ENCODE data around the gene MLEC. TPM values are rescaled to one million over a fixed set of nuclear protein-coding genes. Genes with fewer than 3 reads are reported as not detected.

The MLEC gene
- total and polyA plus RNA-seq, 2 of the 13 experiments (the other 11 are each of a cell fraction or from before 2014, with no cell fraction given): 49.8 to 156 TPM

DNA sequence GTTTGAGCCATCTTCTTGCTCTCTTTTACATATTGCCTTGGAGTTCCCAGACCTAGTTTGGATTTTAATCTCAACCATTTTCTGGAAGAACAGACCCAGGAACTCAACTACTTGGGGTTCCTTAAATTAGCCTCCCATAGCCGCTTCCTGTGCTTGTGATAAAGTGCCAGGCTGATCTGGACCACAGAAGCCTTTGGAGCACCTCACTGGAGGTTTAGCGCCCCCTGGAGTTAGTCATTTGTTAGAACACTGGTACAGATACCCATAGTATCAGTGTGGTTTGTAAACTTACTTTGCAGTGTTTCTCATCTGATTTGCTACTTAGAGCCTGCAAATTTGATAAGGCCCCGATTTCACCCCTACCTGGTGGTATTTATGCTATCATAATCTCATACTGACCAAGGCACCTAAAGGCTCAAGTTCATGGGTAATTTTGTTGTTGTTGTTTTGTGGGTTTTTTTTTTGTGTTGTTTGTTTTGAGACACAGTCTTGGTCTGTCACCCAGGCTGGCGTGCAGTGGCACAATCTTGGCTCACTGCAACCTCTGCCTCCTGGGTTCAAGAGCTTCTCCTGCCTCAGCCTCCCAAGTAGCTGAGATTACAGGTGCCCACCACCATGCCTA, 27.0 kb downstream of the MLEC start:
- CTCF ChIA-PET (ENCODE audit: low intra/inter-chr PET ratio, low total read pairs): interaction anchor here (1.3 to 2.9 kb wide), 3 partner anchors 65 to 130 kb away, joined by 4 to 26 read pairs (median 21); no protein-coding TSS in a partner anchor
- peaks cover 2 to 33% of the 10 kb centered on the region in 2 experiments for H3K36me3 ChIP-seq (replicated peaks in 1 of 2; ENCODE audit: control insufficient read depth in 1 of 2, insufficient read depth in 2 of 2, low read length in 2 of 2)
- peak; percentile 47 for ATAC-seq
- TF ChIP-seq MIXL1 (CRISPR knock-in tag; IDR thresholded peaks at IDR 0.05): 0 out of 2 replicates have a peak, but pooled peaks have one; percentile 20
- no peak for TF ChIP-seq SRSF4 (IDR thresholded peaks at IDR 0.05; ENCODE audit: low read depth, low read length, poor library complexity, severe bottlenecking)
- TF ChIP-seq ZNF710 (CRISPR knock-in tag; IDR thresholded peaks at IDR 0.05; ENCODE audit: borderline replicate concordance): no peak
- no peak for TF ChIP-seq PCBP2 (optimal IDR thresholded peaks at IDR 0.05; ENCODE audit: low read depth, low read length, poor library complexity, severe bottlenecking)
- TF ChIP-seq PCBP1 (IDR thresholded peaks at IDR 0.05; ENCODE audit: borderline replicate concordance, low read depth, low read length): no peak
- peak; percentile 73 for TF ChIP-seq RAD21 (CRISPR knock-in tag; IDR thresholded peaks at IDR 0.05)
- TF ChIP-seq ZFP90 (CRISPR knock-in tag; IDR thresholded peaks at IDR 0.05; ENCODE audit: borderline replicate concordance): no peak
- peak; percentile 82 for TF ChIP-seq STAG1 (CRISPR knock-in tag; IDR thresholded peaks at IDR 0.05)
- peak; percentile 93 for TF ChIP-seq SMC3 (IDR thresholded peaks at IDR 0.05; ENCODE audit: low read length)
- no peak for TF ChIP-seq ZNF776 (CRISPR knock-in tag; IDR thresholded peaks at IDR 0.05)
- TF ChIP-seq SALL1 (CRISPR knock-in tag; IDR thresholded peaks at IDR 0.05): no peak
- TF ChIP-seq CCDC6 (CRISPR knock-in tag; IDR thresholded peaks at IDR 0.05): no peak
- no peak for TF ChIP-seq ZNF782 (CRISPR knock-in tag; IDR thresholded peaks at IDR 0.05; ENCODE audit: borderline replicate concordance)
- TF ChIP-seq CTCF (CRISPR knock-in tag; IDR thresholded peaks at IDR 0.05): peak; percentile 84
- no peak for TF ChIP-seq SNRNP70 (IDR thresholded peaks at IDR 0.05; ENCODE audit: low read depth, low read length)
- no peak for TF ChIP-seq SSRP1 (CRISPR knock-in tag; IDR thresholded peaks at IDR 0.05)
- TF ChIP-seq FOSL2 (CRISPR knock-in tag; IDR thresholded peaks at IDR 0.05): peak; percentile 26; the same call in 1 of the 2 replicates
- TF ChIP-seq, protein P1, sequence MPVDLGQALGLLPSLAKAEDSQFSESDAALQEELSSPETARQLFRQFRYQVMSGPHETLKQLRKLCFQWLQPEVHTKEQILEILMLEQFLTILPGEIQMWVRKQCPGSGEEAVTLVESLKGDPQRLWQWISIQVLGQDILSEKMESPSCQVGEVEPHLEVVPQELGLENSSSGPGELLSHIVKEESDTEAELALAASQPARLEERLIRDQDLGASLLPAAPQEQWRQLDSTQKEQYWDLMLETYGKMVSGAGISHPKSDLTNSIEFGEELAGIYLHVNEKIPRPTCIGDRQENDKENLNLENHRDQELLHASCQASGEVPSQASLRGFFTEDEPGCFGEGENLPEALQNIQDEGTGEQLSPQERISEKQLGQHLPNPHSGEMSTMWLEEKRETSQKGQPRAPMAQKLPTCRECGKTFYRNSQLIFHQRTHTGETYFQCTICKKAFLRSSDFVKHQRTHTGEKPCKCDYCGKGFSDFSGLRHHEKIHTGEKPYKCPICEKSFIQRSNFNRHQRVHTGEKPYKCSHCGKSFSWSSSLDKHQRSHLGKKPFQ (CRISPR knock-in tag; IDR thresholded peaks at IDR 0.05; ENCODE audit: insufficient replicate concordance): no peak
- TF ChIP-seq ARID2 (CRISPR knock-in tag; IDR thresholded peaks at IDR 0.05; ENCODE audit: borderline replicate concordance): no peak
- TF ChIP-seq BRD4 (CRISPR knock-in tag; IDR thresholded peaks at IDR 0.05): no peak

More for the DNA sequence above, 27.0 kb downstream of the MLEC start:
- H2AFZ ChIP-seq (ENCODE audit: low read length): no peak overlapping the region
- DNase-seq (ENCODE audit: low spot score) (peak; percentile 73), FAIRE-seq (peak; percentile 86)
- intact Hi-C loops (cut with micrococcal nuclease; ENCODE audit: unreplicated experiment): loop anchor here (1.0 to 2.0 kb wide), 2 partner anchors 25 to 64 kb away; no protein-coding TSS in a partner anchor
- no peak overlapping the region for H3K4me2 ChIP-seq (ENCODE audit: low read depth, low read length)
- H3K4me1 ChIP-seq (ENCODE audit: insufficient read depth, low read length): peaks cover 37% of the 10 kb centered on the region
- H3K4me3 ChIP-seq (replicated peaks in 1 of 3; ENCODE audit: insufficient read depth in 1 of 3, low read depth in 2 of 3, low read length in 3 of 3): no peak overlapping the region
- peaks cover 14% of the 10 kb centered on the region for H3K79me2 ChIP-seq (ENCODE audit: insufficient read depth, low read length)
- POLR2A ChIA-PET: no interaction called here
- H3K9ac ChIP-seq (ENCODE audit: insufficient read depth, low read depth, low read length): no peak overlapping the region
- in situ Hi-C loops (cut with HindIII; ENCODE audit: extremely low pct_ligation_motif_present, low pct_unique_long_range_greater_than_20kb): loop anchor here (5.0 kb wide), 2 partner anchors 67 to 132 kb away; partner anchors contain the start of gene POP5
- H3K27ac ChIP-seq (ENCODE audit: extremely low read length, insufficient read depth, low read length): no peak overlapping the region
- no peaks in the 10 kb centered on the region; the same call in 1 of the 2 replicates for H4K20me1 ChIP-seq (ENCODE audit: insufficient read depth, low read length)
- 26% methylated on average over 4 of the region's 4 CpGs for WGBS (ENCODE audit: low lambda C conversion rate)
- H3K27me3 ChIP-seq (ENCODE audit: control insufficient read depth in 1 of 2, insufficient read depth in 2 of 2, low read length in 2 of 2): no peaks in the 10 kb centered on the region
- H3K9me3 ChIP-seq (ENCODE audit: low read length): no peaks in the 10 kb centered on the region
- no TSS peak for BruUV-seq (replicated peaks)
